ENCODE data around the gene SOX11. TPM values are rescaled to one million over a fixed set of nuclear protein-coding genes. Genes with fewer than 3 reads are reported as not detected.

SOX11 gene
- total and polyA plus RNA-seq, 2 of the 8 experiments (the other 6 are each of a cell fraction or from before 2014, with no cell fraction given) = 9.0 to 55.6 TPM

DNA sequence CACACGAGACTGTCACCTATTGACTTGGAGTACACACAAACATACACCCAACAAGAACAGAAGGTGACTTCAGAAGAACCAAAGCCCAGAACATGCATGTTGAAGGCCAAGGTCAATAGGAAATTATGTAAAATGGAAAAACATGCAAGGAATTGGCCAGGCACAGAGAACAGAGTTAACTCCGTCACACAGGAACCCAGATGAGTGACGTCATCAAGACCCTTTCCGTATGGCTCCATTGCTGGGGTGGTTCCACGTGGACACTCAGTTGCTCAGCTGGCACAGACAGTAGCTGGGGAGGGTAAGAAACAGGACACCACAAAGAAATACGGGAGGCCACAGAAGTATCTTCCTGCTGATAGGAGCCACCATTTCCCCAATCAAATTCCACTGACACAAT lies 18.4 kb downstream of the SOX11 start:
- H2AFZ ChIP-seq (ENCODE audit: low read length) = no peak overlapping the region
- no peaks in the 10 kb centered on the region for H3K9me3 ChIP-seq (ENCODE audit: insufficient read depth in 2 of 2, low read depth in 1 of 2, low read length in 1 of 2)
- no peak overlapping the region for H3K4ac ChIP-seq (replicated peaks; ENCODE audit: insufficient read length, low read depth, low read length)
- no peak overlapping the region for H3K4me3 ChIP-seq (ENCODE audit: extremely low read depth in 1 of 4, insufficient read depth in 2 of 4, low read depth in 3 of 4, low read length in 4 of 4)
- no peak overlapping the region for H2BK12ac ChIP-seq (ENCODE audit: low read depth, low read length)
- H3K79me1 ChIP-seq (ENCODE audit: low read depth, low read length) = no peaks in the 10 kb centered on the region
- DNase-seq (ENCODE audit: low read depth in 1 of 2, low spot score in 2 of 2) (no peak), FAIRE-seq (no peak)
- no peak overlapping the region for H4K91ac ChIP-seq (replicated peaks; ENCODE audit: insufficient read length, low read length)
- no peaks in the 10 kb centered on the region for H4K20me1 ChIP-seq (replicated peaks in 1 of 2; ENCODE audit: control insufficient read depth in 1 of 2, insufficient read depth in 2 of 2, low read length in 2 of 2)
- H4K5ac ChIP-seq (ENCODE audit: insufficient read length, low read depth, low read length) = no peak overlapping the region
- no peak overlapping the region for H4K8ac ChIP-seq (ENCODE audit: extremely low read depth, insufficient read depth, low read length)
- H2BK20ac ChIP-seq (ENCODE audit: low read length) = no peak overlapping the region
- no peaks in the 10 kb centered on the region for H3K79me2 ChIP-seq (ENCODE audit: control insufficient read depth in 1 of 2, insufficient read depth in 2 of 2, low read length in 2 of 2)
- no peaks in the 10 kb centered on the region for H3K27me3 ChIP-seq (replicated peaks in 1 of 4; ENCODE audit: control insufficient read depth in 3 of 4, extremely low read depth in 1 of 4, insufficient read depth in 3 of 4, low read length in 3 of 4)
- H2BK15ac ChIP-seq (ENCODE audit: low read length) = no peak overlapping the region
- H3K23ac ChIP-seq (ENCODE audit: insufficient read length) = no peak overlapping the region
- no peak overlapping the region for H3K14ac ChIP-seq (ENCODE audit: insufficient read length)
- no peaks in the 10 kb centered on the region for H3K4me1 ChIP-seq (replicated peaks in 1 of 4; ENCODE audit: control insufficient read depth in 3 of 4, insufficient read depth in 4 of 4, low read length in 3 of 4)
- 93% methylated on average over 6 of the region's 6 CpGs; no CpG with 5 or more reads in 1 of the 2 experiments for WGBS, 2 experiments (ENCODE audit: extremely low coverage in 1 of 2, insufficient coverage in 1 of 2, insufficient read length in 1 of 2, insufficient replicate concordance in 2 of 2, low coverage in 1 of 2, low lambda C conversion rate in 2 of 2, missing lambda C conversion rate in 1 of 2)
- H2BK5ac ChIP-seq (ENCODE audit: low read depth, low read length) = no peak overlapping the region
- H3K27ac ChIP-seq (ENCODE audit: low read depth, low read length) = no peak overlapping the region
- no peaks in the 10 kb centered on the region for H3K36me3 ChIP-seq (ENCODE audit: control insufficient read depth in 2 of 4, insufficient read depth in 4 of 4, low read length in 3 of 4)
- H2AK5ac ChIP-seq (ENCODE audit: low read depth, low read length) = no peak overlapping the region
- H3K56ac ChIP-seq (replicated peaks; ENCODE audit: insufficient read length, low read depth, low read length) = no peak overlapping the region
- no peaks in the 10 kb centered on the region for H3K23me2 ChIP-seq (ENCODE audit: low read depth, low read length)
- ChIA-PET POLR2A (ENCODE audit: partially characterized antibody) (no interaction called here), CTCF (ENCODE audit: partially characterized antibody) (interaction anchor here (1.4 kb wide), 1 partner anchor 31 kb away, joined by 3 read pairs; no protein-coding TSS in a partner anchor)
- no peak overlapping the region for H2BK120ac ChIP-seq (replicated peaks; ENCODE audit: low read depth, low read length)
- TF ChIP-seq PHF8 (conservative IDR thresholded peaks at IDR 0.05; ENCODE audit: low read depth, low read length) (no peak), RXRA (IDR thresholded peaks at IDR 0.05; ENCODE audit: insufficient read depth, low read depth, low read length) (no peak), TEAD4 (IDR thresholded peaks at IDR 0.05; ENCODE audit: low read depth, low read length) (no peak), EGR1 (IDR thresholded peaks at IDR 0.05; ENCODE audit: borderline replicate concordance, low read depth, low read length) (no peak), CEBPB (IDR thresholded peaks at IDR 0.05; ENCODE audit: low read depth, low read length) (no peak), YY1 (IDR thresholded peaks at IDR 0.05; ENCODE audit: low read depth, low read length) (no peak), SIX5 (IDR thresholded peaks at IDR 0.05; ENCODE audit: low read depth, low read length) (no peak), RNF2 (IDR thresholded peaks at IDR 0.05; ENCODE audit: borderline replicate concordance, low read depth, low read length, missing control alignments, poor library complexity, severe bottlenecking) (no peak)
- TF ChIP-seq, protein P1, sequence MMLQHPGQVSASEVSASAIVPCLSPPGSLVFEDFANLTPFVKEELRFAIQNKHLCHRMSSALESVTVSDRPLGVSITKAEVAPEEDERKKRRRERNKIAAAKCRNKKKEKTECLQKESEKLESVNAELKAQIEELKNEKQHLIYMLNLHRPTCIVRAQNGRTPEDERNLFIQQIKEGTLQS (IDR thresholded peaks at IDR 0.05; ENCODE audit: insufficient read depth, low read depth, low read length) = no peak
- no peak overlapping the region for H3K18ac ChIP-seq (ENCODE audit: extremely low read depth, low read length)
- H3K9ac ChIP-seq (replicated peaks in 1 of 4; ENCODE audit: extremely low read depth in 1 of 4, low read depth in 3 of 4, low read length in 3 of 4) = no peak overlapping the region
- no peak overlapping the region for H3K4me2 ChIP-seq (ENCODE audit: insufficient read depth in 1 of 2, low read depth in 2 of 2, low read length in 2 of 2)
